Keratinocyte (primary cell): Measurements from ENCODE around the gene ZMYND8.

Experiments
- CTCF ChIP-seq, 3 experiments: IDR thresholded peaks in 1 of 3; conservative IDR thresholded peaks in 1 of 3; optimal IDR thresholded peaks in 1 of 3; 2 replicates in 2 of 3; 3 replicates in 1 of 3; pipeline versions ENCODE3 to v1.5.1; 2011; ENCODE audit warnings: low read length in 3 of 3, mild to moderate bottlenecking in 3 of 3, moderate library complexity in 2 of 3, control low read depth in 1 of 3, inconsistent platforms in 1 of 3; ENCODE audit not compliant: insufficient read depth in 2 of 3; ENCODE audit errors: extremely low read depth in 1 of 3
- EZH2 ChIP-seq: IDR thresholded peaks from one replicate; pipeline ENCODE4 v1.6.1; 2012; ENCODE audit warnings: inconsistent platforms, mild to moderate bottlenecking, low read length, moderate library complexity

- TF ChIP-seq EZH2 (no peak), CTCF (optimal IDR thresholded peaks at IDR 0.05 in 1 of 3, IDR thresholded peaks at IDR 0.05 in 1 of 3, conservative IDR thresholded peaks at IDR 0.05 in 1 of 3; ENCODE audit: extremely low read depth in 1 of 3, insufficient read depth in 2 of 3, low read length in 3 of 3) (no peak)
Measured at GRCh38 chr20:47274401-47275108, 81.9 kb downstream of the ZMYND8 start.
